GM21360 (cell line): ENCODE data around the gene ZFP69.
A peak's percentile ranks its signal among the peaks of the same experiment; 100 is the strongest.

Experiments used
- ATAC-seq: cut with Tn5 transposase; IDR thresholded peaks from one replicate; pipeline ENCODE4 v1.9.1; 2021; ENCODE audit warnings: mild to moderate bottlenecking, moderate library complexity; ENCODE audit not compliant: unreplicated experiment

The ZFP69 gene

DNA sequence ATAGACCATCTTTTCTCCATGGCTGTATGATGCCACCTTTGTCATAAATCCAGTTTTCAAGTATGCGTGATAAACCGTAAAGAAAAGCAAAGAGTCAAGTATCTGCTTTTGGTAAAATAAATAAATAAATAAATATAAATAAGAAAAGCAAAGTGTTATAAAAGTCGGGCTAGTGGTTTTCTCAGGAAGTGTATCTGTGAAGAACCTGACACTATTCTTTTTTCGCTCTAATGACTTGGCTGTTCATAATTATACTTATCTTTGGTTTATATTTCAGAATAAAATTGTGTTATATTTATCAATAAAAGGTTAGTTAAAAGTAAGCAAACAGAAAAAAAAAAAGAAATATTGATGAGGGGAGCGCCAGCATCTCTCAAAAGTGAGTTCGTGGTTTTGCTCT, 30.9 kb downstream of the ZFP69 start:
- ATAC-seq = no peak

DNA sequence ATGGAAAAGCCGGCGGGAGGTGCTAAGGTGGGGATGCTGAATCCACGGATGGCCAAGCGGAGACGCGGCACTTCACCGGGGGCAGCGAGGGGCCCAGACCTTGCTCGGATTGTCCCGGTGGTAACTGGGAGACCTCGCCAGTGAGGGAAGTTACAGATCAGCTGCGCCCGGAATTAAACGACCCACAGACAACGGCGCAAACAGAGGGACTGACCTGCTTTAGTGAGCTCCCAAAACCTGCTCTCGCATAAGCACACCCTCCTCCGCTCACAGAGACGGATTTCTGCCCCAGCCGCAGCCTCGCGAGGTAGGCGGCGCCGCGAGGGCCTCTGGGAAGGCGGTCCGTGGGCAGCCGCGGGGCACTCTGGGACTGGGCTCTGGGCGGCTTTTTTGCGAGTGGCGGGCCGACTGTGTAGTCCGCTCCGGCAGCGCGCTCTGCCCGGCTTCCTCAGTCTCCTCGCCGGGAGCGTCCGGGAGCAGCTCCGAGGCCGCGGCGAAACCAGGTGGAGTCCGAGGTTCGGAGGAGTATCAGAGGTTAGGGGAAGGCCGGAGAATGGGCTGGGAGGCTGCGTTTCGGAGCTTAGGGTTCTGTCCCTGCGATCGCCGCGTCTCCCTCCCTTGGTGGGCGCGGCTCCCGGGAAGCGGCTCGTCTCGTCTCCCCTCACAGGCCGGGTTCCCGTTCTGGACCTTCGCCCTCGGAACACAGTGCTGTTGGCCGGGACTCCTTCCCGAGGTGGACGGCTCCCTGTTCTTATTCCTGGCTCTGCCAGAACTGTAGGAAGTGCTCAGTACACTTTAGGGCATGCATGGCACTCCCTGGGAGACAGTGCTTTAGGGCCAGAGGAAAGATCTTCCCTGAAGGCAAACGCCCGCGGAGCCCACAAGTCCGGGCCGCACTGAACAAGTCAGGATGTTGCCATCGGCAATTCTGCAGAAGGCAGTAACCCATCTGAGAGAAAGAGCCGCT, 31.6 kb downstream of the ZFP69 start, which contains the start of gene EXO5:
EXO5 (plus strand) TSS at position 393 of the 967 bp plus-strand sequence. CDS start 5,778 bp downstream, outside the sequence.
- ATAC-seq = peak; percentile 83

DNA sequence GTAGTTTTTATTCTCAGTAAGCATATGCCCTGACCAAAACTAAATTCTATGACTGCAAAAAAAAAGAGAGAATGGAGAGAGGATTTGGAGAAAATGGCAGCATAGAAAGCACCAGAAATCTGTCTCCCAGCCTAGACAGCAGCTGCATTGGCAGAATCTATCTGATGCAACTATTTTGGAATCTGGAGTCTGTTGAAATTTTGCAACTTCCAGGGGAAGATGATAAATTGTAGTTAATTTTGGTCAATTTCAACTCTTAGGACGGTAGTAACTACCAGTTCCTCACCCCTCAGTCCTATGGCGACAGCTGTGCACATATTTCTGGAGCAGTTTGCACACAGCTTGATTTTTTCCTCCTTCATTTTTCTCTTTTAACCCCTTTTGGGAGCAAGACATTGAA, 42.4 kb downstream of the ZFP69 start:
- no peak for ATAC-seq

DNA sequence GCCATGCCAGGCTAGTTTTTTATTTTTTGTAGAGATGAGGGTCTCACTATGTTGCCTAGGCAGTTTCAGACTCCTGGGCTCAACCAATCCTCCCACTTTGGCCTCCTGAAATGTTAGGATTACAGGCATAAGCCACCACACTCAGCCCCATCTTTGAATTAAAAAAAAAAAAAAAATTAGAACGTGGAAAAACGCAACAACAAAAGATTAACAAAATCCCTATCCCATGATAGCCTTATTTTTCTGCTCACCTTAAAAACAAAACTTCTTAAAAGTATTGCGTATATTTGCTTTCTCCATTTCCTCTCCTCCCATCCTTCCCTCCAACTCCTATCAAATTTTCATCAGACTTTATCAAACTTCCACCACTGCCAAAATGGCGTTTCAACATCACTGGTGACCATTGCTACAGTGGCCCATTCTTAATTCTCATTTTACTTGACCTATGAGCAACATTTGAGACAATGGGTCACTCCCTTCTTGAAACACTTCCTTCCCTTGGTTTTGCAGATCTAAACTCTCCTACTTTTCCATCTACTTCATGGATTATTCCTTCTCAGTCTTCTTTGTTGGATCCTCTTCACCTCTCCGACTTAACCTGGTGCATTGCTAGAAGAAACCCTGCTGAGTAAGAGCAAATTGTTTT, 53.8 kb downstream of the ZFP69 start:
- no peak for ATAC-seq

DNA sequence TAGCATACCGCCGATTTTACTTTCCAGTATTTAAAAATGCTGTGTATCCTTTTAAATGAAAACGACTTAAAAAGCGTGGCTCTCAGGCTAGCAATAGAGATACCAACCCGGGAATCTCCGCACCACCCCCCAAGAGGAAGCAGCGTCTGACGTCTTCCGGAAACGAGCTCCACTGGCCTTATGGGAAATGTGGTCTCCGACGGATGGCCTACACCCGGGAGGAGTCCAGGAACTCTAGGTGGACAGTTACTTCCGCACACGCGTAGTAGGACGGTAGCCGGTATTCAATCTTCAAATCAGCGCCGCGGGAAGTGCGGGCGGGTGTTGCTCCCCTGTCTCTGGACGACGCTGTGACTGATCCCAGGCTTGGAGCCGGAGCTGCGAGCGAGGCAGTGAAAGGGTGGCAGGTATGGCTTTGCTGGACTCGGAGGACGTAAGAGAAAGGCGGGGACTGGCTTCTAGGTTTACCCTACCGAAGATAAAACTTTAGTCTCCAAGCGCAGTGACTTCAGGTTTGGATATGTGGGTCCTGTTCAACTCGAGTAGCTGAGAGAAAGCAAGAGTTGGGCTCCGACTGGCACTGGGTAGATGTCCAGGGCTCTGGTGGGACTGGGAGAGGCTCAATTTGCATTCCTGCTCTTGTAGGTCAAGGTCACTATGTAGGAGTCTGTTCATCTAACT, 54.4 kb downstream of the ZFP69 start, which contains the start of gene ZNF684:
ZNF684 (plus strand) TSS at position 257 of the 681 bp plus-strand sequence. CDS start 1,530 bp downstream, outside the sequence.
- peak; percentile 82 for ATAC-seq

DNA sequence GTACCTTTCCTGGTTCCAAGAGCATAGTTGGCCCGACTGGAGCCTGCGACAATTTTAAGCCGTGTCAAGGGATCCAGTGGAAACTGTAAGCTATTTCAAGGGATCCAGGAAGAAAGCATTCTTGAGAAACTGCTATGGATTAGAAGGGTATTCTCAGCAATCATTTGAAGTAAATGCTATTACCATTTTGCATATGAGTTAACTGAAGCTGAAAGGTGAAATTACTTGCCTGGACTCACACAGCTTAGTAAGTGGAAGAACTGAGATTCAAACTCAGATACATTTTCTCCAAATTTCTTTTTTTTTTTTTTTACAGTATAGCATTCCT, 54.9 kb downstream of the ZFP69 start:
- ATAC-seq = no peak

DNA sequence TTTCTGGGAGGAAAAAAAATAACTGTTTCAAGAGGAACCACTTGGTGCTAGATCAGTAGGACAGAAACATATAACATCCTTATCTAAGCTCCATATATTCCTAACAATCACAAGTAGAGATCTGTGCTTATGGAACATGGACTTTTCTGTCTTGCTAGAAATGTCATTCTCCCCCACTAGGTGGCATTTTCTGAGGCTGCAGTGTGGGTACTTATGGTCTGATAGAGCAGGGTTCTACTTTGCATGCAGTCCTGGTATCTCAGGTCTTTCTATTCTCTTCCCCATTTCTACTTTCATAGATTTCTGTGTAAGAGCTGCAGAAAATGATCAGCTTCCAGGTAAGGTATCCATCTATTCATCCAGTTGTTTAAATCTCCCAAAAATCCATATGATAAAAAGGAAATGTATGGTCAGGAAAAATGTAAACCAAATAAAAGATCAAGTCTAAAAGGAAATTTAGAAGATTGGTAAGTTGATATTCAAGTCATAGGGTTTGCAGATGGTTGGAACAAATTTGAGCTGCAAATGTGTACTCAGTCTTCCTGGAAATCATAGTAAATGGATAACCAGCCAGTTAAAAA, 55.8 kb downstream of the ZFP69 start:
- ATAC-seq = no peak

DNA sequence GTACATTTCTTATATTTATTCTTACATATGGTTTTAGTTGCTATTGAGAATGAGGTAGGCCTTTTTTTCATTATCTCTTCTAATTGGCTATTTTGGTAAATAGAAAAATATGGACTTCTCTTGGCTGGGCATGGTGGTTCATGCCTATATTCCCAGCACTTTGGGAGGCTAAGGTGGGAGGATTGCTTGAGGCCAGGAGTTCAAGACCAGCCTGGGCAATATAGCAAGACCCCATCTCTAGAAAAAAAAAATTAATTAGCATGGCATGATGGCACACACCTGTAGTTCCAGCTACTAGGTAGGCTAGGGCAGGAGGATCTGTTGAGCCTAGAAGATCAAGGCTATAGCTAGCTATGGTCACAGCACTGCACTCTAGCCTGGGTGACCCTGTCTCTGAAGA, 57.5 kb downstream of the ZFP69 start:
- ATAC-seq = no peak

DNA sequence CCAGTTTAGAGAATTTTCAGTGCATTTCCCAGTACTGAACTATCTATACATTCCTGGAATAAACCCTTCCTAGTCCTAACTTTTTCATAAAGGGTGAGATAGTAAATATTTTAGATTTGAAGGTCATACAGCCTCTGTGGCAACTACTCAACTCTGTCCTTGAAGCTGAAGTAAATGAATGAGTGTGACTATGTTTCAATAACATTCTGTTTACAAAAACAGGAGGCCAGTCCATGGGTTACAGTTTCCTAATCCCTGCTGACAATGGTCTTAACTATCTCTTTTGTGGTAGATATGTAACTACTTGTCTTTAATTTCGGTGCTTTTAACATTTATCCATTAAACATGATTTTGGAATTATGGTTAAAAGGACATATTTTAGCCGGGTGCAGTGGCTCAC, 58.6 kb downstream of the ZFP69 start:
- ATAC-seq = no peak

DNA sequence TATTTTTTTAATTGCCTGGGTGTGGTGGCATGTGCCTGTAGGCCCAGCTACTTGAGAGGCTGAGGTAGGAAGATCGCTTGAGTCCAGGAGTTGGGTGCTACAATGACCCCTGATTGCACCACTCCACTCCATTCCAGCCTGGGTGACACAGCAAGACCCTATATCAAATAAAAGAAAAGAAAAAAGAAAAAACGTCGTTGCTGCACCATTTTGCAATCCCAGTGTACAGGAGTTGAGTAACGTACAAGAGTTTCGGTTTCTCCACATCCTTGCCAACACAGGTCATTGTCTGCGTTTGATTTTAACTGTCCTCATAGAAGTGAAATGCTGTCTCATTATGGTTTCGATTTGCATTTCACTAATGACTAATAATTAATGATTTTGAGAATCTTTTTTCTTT, 62.2 kb downstream of the ZFP69 start:
- ATAC-seq = no peak
